Embryonic facial prominence (tissue), 1 donor: ENCODE data around the gene WFS1.

Experiments used
- DNase-seq: peaks from one replicate; pipeline ENCODE4 v3.0.0-alpha.2; 2016; ENCODE audit errors: extremely low spot score

The WFS1 gene

DNA sequence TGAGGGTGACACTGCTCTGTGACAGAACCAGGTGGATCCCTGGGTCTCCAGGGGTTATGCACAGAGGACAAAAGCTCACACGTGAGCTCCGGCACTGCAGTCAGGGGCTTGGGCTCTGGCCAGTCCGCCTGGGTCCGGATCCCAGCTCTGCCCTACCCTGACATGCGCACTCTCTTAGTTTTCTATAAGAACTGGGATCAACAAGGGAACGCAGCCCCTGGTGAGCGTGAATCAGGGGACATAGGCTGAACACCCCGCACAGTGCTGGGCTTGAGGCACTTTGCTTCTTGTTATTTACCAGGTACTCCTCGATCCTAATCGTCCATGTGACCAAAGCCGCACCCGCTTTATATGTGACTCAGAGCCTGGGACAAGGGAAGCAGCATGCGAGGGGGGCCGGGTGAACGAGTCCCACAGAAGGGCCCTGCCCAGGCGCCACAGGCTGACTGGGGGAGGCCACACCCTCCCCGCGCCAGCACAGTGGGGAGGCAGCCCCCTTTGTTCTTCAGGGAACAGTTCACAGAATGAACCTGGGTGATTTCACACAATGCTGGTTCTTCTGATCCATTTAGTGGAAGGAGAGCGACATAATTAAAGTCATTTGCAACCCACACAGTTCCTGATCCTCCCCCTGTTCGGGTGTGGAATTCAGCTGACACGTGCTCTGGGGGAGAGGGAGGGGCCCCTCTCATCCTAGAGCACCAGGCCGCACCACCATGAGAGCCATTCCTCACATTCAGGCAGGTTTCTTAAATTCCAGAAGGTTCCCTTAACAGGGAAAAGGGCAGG is 55.5 kb downstream of the WFS1 start:
- DNase-seq: no peak

DNA sequence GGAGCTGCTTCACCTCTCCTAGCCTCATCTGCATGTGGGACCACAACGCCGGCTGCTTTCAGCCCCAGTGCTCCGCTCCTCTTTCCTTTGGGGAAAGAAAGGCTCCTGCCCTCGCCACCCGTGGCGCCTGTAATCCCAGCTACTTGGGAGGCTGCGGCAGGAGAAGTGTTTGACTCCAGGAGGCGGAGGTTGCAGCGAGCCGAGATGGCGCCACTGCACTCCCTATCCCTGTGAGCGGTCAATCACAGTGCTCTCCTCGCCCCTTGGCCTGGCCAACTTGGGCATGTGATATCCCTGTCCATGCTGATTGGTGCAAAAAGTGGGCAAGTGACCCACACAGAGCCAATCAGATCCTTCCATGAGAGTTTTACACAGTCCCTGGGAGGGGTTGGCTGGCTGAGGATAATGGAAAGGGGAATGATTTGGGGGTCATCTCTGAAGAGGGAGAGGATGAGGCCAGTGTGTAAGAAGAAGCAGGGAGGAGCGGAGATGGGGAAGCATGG is 56.2 kb downstream of the WFS1 start:
- no peak for DNase-seq

DNA sequence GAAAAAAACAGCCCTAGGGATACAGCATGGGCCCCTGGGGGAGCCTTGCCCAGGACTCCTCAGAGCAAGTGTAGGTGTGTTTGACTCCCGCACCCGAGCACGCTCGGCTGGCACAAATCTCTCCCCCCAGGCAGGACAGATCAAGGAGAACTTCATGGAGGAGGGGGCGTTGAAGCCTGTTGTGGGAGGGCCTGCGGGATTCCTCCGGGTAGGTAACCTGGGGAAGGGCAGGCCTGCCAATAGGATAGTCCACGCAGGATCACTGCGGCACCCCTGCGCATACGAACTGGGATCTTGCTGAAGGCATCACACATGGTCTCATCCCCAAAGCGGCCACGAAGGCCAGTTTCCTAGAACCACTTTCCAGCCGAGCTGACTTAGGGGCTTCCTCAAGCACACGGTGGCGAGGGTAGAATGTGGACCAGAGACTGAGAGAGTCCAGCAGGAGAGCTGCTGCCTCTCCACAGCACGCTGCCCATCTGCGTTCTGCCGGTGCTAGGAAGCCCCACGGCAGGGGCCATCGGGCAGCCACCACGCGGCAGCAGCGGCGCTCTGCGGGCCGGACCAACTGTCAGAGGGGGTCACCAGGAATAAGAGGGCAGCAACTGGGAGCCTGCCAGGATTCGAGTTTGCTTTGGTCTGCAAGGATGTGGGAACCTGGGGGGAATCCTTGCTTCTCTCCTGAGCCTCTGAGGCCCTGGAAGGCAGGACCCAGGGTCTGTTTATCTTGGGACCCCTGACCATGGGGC is 56.8 kb downstream of the WFS1 start:
- DNase-seq: no peak

- peak; percentile 26 for DNase-seq
Measured at GRCh38 chr4:6327220-6327917, 57.7 kb downstream of the WFS1 start.

DNA sequence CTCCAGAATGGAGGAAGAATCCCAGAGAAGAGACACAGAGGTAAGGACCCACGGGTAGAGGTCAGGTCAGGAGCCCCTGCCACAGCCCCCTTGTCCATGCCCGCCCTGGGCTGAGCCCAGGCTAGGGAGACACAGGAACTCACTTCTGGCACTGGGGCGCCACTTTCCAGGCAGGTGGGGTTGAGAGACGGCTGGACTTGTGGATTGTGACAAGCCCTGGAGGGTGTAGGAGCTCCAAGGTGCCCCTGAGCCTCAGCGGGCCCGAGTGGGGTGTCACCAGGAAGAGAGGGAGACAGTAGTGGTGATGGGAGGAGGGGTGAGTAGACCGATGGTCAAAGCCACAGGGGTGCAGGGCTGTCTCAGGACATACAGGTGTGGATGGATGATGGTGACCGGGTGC is 58.9 kb downstream of the WFS1 start:
- no peak for DNase-seq

- no peak for DNase-seq
Measured at GRCh38 chr4:6329478-6330383, 60.1 kb downstream of the WFS1 start.

DNA sequence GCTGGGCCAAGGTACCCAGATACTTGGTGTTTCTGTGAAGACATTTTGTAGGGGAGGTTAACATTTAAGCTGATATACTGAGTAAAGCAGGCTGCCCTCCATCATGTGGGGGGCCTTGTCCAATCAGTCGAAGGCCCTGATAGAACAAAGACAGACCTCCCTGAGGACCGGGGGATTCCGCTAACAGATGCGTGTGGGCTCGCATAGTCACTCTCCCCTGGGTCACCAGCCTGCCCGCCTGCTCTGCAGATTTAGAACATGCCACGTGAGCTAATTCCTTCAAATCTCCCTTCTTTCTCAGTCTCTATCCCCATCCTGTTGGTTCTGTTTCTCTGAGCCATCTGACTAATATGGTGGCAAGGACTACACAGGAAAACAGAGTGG is 60.7 kb downstream of the WFS1 start:
- no peak for DNase-seq

GRCh38 chr4:6331018-6331417 is 61.4 kb downstream of the WFS1 start:
- no peak for DNase-seq

GRCh38 chr4:6331468-6331867 is 61.8 kb downstream of the WFS1 start:
- no peak for DNase-seq

DNA sequence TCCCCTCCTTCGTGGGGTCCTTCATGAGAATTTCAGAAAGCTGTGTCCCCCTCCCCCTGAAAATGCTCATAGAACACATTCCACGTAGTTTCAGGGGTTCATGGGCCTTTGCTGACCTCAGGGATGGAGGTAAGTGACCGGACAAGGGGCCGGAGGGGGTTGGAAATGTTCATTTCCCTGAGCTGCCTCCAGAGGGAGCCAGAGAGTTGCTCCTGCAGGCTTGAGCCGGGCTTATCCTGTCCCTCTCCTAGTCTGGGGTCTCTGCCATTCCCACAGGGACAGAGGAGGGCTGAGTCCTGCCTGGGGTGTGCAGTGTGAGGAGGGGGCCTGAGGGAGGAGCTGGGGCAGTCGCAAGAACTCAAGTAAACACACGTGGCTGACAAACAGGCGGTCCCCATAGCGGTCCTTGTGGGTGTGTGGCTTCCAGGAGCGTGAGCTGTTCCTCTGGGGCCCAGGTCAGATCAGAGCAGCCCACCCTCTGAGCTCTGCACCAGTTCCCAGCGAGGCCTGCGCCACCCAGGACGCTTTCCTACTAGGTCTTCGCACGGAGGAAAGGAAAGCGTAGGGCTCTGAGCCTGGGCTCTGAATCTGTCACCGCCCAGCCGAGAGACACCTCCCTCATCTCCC is 62.5 kb downstream of the WFS1 start:
- DNase-seq: no peak

- DNase-seq: no peak
Measured at GRCh38 chr4:6332669-6333050, 63.0 kb downstream of the WFS1 start.

GRCh38 chr4:6333301-6334202 is 63.9 kb downstream of the WFS1 start:
- DNase-seq: no peak

DNA sequence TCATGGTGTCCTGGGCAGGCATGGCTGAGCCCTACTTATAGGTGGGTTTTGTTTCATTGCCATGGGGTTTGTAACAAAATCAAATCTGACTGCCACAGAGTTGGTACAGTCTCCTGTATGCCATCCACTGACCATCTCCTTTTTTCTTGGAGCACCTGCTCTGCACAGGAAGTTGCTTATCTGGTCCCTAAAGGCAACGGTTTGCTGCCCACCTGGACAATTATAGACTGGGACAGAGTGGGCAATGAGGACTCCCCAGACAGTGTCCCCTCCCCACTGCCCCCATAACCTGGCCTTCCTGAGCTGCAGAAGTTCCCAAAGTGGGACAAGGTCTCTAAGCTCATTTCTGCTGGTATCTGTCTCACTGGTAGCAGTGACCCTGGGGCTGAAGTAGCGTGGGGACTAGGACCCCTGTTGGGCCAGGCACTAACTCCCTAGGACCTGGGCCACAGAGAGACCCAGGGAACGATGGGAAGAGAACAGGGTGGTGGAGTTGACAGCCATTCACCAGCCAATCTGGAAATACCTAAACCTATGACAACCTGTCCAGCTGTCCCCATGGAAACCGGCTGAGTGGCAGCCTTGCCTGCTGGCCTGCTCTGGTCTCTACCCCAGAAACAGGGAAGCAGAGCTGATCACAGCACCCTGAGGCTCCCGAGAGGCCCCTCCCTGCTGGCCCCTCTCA is 64.7 kb downstream of the WFS1 start:
- DNase-seq: no peak

DNA sequence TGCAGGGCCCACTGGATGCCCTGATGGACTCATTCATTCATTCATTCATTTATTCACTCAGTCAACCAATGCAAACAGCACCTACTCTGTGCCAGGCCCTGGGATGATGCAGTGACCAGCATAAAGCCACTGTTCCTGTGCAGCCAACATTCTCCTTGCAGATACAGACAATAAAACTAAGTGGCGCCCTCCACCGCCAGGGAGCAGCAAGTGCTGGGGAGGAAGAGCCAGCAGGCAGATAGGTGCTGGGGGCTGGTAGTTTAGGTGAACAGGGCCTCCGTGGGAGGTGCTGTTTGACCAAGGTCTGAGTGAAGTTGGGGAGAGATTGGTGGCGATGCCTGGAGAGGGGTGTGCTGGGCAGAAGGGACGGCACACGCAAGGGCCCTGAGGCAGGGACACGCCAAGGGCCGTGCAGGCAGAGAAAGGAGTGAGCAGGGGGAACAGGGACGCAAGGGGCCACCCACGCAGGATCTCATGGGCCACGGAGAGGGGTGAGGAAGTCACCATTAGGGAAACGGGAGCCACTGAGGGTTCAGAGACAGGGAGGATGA is 65.5 kb downstream of the WFS1 start:
- no peak for DNase-seq

GRCh38 chr4:6336166-6336565 is 66.5 kb downstream of the WFS1 start:
- no peak for DNase-seq

DNA sequence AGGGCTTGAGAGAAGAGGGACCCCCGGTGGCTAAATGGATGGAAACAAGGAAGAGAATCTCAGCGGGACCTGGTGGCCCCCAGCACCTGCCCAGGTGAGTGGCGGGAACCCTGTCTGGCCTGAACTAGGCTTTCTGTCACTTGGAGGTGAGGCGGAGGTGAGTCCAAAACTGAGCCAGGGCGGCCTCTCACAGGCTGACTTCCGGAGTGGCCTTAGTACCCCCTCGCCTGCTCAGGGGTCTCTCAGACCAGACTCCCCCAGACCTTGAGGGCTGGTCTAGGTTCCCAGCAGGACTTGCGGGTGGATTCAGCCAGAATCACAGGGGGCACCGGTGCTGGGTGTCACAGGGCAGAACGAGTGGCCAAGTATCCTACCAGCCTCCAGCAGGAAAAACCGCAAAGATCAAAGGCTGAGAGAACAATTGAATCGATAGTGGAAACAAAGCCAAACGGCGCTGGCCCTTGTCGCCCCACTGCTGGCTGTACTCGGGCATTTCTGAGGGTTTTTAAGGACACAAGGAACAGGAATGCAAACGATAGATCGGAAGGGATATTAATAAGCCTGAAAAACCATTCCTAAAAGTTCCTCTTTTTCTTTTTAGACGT is 67.8 kb downstream of the WFS1 start:
- DNase-seq: no peak

- no peak for DNase-seq
Measured at GRCh38 chr4:6338175-6338950, 68.7 kb downstream of the WFS1 start.
